NCI-H1417 treated with DMSO at 0.1 percent for 48 hours (cell line): ENCODE data around the gene ITGA11.

Experiments used
- DNase-seq: peaks from one replicate; lab custom pipeline; 2025; lab: John Stamatoyannopoulos, UW

The ITGA11 gene

DNA sequence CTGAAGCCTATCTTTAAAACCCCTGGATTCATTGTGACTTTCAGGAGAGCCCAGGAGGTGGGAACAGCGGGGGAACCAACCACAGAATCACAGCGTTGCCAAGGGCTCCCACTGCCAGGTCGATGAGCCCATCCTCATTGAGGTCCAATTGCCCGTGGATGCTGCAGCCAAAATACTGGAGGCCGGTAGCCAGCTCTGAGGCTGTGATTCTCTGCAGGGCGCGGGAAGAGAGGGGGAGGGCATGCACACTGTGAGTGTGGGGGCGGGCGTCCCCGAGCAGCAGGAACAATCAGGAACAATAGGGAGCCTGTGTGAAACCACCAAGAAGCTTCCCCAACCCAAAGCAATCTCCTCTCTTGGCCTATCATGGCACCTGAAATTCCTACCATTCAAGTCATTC, 101.1 kb downstream of the ITGA11 start:
- no peak for DNase-seq

DNA sequence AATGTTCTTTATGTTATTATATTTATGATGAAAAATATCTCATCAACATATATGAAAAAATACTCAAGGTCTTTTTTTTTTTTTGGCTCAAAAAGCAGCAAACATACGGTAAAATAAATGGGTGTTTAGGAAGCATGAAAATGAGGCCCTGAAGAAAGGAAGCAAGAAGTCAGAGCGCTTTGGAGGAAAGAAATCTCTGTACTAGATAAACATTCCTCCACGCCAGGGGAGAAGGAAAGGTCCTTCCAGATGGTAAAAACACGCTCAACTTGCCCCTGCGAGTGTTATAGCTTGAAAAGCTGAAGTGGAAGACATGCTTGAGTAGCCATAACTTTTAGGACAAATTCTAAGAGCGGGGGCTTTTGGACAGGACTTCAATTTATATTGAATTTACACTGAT, 101.5 kb downstream of the ITGA11 start:
- no peak for DNase-seq

DNA sequence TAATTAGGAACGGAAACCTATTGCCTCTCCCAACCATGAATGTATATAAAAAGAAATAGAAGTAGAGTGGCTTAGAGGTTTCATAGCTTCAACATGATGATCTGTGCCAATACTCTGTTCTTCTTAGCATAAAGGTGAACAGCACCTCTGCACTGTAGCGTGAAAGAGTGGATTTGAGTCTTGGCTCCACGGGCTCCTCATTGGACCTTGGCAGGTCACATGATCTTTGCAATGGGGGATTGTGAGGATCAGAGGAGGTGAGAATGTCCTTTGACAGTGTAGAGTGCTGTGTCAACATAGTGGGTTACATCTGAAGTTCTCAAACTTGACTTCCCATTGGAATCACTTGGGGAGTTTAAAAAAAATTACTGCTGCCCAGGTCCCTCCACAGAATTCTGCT, 103.0 kb downstream of the ITGA11 start:
- DNase-seq = no peak

DNA sequence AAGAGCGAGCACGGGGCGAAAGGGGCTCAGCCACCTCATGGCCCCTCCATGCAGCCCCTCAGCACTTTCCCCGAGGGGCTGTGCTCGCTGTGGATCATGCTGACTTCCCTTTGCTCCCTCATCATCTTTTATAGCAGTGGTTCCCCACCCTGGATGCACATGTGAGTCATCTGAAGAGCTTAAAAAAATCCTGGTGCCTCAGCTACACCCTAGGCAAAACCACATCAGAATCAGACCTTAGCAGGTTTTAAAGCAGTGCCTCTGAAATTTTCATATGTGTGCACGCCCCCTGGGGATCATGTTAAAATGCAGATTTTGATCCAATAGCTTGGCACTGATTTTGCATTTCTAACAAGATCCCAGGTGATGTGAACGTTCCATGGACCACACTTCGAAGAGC, 103.5 kb downstream of the ITGA11 start:
- no peak for DNase-seq

DNA sequence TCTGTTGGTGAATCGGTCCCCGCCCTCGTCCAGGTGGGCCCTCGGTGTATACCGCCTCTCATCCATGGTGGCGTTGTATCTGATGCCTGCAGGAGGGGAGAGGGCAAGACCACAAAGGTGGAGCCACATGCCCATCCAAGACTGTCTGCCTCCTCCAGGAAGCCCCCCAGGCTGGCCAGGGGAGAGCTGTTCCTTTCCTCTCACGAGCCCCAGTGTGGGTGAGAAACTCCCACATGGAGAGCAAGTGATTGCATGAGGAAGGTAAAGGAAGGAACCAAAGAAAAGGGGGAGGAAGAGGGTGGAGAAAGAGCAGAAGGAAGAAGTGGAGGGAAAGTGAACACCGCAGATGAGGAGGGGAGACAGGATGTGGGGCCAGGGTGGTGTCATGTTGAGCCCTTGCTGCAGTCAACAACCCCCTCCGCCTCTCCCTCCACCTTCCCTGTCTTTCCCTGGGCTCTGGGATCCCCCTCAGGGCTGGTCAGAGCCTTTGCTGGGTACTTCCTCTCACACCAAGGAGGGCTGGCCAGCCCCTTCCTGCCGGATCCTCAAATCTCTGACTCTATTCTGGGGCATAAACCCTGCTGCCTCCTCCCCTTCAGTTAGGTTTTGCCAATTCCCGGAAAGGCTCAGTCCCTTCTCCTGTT, 105.1 kb downstream of the ITGA11 start:
- no peak for DNase-seq

DNA sequence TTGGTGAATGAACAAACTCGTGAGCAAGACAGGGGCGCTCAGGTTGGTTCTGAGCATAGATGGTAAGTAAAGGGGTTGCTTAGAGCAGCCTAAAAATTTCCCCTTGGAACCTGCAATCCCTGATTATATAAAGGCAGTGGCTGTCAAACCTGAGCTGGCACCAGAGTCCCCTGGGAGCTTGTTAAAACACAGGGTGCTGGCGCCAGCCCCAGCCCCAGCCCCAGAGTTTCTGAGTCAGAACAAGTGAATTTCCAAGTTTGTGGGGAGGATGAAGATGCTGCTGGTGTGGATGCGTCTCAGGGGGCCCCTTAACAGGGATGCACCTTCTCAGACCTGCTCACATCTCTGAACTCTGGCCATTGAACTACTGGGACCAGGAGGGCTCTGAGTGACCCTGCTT, 106.2 kb downstream of the ITGA11 start:
- no peak for DNase-seq

DNA sequence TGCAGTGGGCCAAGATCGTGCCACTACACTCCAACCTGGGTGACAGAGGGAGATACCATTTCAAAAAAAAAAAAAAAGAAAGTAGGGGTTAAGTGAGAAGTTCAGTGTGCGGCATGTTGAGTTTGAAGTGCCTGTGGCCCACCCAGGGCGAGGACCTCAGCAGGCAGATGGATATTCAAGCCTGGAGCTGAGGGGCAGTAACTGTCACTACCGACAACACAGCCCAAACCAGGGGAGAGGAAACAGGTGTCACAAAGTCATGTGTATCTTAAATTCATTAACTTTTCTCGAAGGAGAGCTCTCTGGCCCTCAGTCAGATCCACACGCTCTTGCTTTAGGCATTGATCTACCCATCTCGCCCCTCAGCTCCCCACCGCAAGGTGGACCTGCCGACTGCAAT, 109.2 kb downstream of the ITGA11 start:
- DNase-seq = no peak

DNA sequence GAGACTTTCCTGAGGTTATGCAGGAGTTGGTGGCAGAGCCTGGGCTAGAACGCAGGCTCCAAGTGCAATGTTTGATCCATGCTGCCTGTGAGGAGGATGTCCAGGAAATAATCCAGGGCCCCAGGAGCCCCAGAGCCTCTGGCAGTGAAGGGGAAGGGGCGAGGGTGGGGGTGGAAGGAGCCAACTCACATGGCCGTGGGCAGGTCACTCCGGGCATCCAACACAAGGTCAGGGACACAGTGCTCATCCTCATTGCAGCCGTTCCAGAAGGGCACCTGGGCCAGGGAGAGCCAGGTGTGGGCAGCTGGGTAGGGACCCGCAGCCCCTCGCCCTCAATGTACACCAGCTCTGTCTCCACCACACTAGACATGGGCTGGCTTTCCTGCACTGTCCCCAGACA, 110.7 kb downstream of the ITGA11 start:
- DNase-seq = no peak

DNA sequence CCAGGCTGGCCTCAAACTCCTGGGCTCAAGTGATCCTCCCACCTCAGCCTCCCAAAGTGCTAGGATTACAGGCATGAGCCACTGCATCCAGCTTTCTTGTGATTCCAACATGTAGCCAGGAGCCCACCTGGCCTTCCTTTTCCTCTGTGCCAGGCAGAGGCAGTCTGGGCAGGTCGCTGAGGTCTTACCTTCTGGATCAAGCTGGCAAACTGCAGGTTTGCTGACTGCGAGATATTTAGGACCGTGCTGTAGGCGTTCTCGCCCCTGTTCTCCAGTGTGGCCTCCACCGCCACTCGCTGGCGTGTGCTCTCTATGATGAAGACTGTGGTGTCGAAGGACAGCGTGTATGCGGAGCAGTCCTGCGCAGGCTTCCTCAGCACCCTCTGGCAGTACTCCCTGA, 112.0 kb downstream of the ITGA11 start:
- no peak for DNase-seq

DNA sequence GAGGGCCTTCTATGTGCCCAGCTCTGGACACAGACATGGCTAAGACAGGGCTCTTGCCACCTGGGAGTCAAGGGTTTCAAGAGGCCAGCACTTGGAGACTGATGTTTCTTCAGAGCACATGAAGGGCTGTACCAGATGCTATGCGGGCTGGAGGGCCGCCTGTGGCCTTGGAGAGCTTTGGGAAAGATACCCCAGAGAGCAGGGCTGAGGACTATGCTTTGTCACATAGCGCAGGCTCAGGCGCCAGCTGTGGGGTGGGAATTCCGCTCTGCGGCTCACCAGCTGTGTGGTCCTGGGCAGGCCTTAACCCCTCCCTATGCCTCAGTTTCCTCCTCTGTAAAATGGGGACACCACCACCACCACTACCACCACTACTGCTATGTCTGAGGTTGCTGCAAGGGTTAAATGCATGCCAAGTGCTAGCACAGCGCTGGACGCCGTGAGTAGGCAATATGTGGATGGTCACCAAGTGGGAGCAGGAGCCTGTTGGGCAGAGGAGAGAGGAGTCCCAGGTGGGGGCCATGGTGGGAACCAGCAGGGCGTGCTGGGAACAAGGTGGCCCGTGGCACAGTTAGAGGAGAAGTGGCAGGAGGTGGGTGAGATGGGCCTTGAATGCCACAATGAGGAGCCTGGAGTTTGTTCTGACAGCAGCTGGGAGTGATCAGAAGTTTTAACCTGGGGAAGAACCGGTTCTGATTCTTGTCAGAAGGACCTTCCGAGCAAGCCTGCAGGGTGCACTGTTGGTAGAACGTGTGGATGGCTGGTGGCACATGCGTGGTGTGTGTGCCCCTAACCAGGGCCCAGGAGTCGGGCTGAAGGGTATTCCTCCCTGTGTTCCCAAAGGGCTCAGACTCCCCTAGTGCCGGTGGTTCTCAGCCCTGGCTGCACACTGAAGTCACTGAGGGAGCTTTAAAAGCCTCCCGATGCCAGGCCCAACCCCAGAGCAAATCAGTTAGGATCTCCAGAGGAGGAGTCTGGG, 112.7 kb downstream of the ITGA11 start:
- no peak for DNase-seq

DNA sequence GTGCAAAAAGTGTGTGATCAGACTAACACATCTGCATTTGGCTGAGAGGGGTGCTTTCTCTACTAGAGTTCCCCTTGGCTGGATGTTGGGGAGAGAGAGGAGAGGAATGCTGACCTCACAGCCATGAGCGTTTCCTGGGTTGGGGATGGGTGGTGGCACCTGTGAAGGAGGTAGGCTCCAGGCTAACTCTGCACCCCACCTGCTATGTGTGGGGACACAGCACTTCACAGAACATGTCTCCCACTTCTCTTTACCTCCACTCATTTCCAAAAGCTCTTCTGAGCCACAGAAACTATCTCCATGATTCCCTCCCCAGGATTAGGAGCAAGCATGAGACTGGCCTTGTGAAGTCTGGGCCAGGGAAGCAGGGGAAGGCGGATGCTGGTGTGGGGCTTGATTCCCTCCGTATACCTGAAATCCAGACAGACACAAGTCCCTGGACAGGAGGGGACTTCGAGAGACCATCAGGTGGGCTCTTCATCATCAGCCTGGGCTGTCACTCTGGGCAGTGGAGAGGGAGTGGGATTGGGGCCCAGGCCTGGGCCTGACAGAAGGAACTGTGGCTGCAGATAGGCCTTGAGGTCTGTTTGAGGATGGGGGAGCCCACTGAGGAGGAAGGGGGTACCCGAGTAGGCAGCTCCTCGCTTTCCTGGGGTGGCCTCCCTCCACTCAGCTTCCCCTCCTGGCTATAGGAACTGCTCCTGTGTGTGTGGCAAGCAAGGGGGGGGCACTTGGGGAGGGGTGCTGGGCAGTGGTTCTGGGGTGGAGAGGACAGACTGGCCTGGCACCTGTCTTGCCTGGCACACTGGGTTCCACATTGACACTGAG, 113.7 kb downstream of the ITGA11 start:
- no peak for DNase-seq

DNA sequence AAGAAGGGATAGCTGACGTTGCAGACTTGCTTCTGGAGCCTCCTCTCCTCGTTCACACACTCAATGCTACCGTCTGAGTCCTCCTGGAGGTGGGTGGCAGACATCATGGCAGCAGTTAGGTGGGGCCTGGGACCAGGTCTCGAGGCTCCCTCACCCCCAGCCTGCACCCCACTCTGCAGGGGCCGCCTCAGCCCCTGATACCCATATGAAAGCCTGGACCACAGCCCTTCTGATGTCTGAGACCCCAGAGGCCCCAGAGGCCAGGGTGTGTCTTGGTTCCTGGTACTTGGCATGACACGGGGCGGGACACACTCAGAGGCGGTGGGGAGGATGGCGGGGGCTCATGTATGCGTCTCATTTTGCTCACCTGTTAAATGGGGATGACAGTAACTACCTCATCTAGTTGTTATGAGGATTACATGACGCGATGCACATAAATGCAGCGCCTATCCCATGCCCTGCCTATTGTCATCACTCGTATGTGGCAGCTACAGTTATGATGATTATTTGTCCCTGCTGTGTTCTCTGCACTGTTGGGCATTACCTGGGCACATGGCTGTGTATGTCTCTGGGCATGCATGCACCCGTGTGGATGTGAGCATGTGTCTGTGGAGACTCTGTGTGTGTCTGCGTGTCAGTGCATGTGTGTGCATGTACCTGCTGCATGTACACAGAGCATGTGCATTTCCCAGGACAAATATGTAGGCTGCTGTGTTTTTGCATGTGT, 114.5 kb downstream of the ITGA11 start:
- DNase-seq = no peak

DNA sequence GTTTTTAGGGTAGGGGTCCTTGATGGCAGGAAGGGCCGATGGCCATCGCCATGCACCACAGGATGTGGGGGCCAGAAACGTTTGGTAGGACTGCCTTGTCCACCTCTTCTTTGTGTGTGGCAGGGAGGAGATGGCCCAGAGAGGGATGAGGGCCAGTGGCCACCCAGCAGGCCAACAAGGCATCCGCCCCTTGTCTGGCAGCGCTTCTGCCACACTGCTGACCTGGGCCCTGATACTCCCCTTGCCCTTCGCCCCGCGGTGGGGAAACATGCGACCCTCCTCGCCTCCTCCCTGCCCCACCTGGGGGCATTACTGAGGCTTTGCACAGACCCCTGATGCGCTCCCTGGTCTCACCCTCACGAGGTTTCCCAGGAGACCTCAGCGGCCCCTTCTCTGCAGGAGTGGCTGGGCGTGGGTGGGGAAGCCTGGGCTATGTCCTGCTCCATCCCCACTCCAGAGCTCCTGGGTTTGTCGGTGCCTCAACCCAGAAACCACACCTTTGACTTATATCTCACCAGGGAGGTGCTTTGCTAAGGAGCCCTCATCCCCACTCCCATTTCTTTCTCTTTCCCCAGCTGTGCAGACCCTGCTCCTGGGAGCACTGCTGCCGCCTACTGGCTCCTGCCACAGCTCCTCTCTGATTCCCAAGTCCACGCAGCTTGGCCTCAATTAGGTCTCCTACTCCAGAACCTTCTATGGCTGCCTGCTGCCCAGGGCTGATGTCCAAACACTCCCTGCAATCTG, 115.7 kb downstream of the ITGA11 start:
- no peak for DNase-seq

DNA sequence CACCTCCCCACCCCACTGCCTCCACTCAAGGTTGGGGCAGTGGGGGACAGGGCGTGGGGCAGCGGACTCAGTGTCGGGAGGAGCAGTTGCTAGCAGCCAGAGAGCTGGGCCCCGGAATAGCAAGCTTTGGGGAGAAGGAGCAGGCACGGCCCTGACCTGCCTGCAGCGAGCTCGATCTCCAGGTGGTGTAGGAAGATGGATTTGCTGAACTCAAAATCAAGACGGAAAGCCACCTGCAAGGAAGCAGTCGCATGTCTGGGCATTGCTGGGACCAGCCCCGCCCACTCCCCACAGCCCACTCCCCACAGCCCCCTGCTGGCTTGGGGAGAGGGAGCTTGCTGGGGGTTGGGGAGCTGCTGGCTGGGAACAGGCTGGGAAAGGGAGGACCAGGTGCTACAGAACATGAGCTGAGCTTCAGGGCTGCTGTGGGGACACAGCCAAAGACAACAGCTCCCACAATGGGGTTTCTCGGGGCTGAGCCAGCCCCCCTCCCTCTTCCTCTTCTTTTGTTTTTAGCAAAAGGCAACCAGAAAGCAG, 116.4 kb downstream of the ITGA11 start:
- DNase-seq = no peak

DNA sequence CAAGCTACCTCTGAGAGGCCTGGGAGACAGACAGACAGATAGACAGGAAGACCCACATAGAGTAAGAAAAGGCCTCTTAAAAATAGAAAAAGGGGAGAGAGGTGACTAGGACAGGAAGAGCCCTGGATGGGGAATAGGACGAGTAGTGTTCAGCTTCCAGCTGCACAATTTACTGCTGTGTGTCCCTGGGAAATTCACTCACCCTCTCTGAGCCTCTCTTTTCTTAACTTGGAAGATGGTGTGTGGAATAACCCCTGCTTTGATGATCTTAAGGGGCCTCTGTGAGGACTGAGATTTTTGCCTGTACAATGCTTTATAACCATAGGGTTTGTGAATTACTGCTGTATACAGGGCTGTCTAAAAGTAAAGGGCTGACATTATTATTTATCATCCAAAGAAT, 116.9 kb downstream of the ITGA11 start:
- no peak for DNase-seq

DNA sequence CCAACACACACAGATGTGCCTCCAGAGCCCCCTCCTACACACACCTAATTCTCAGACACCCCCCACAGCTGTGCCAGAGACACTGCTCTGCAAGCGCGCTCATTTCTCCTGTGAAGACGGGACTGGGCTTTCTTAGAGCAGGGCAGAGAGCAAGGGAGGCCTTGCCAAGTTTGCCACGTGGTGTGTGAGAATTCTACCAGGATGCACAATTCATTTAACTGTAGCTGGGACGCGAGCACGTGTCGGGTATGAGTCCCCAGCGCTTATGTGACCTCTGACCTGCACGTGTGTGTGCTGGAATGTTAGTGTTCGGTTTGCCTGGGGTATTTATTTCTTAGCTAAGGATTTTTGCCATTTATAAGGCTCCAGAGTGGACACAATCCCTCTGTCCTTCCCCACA, 117.4 kb downstream of the ITGA11 start:
- DNase-seq = no peak

DNA sequence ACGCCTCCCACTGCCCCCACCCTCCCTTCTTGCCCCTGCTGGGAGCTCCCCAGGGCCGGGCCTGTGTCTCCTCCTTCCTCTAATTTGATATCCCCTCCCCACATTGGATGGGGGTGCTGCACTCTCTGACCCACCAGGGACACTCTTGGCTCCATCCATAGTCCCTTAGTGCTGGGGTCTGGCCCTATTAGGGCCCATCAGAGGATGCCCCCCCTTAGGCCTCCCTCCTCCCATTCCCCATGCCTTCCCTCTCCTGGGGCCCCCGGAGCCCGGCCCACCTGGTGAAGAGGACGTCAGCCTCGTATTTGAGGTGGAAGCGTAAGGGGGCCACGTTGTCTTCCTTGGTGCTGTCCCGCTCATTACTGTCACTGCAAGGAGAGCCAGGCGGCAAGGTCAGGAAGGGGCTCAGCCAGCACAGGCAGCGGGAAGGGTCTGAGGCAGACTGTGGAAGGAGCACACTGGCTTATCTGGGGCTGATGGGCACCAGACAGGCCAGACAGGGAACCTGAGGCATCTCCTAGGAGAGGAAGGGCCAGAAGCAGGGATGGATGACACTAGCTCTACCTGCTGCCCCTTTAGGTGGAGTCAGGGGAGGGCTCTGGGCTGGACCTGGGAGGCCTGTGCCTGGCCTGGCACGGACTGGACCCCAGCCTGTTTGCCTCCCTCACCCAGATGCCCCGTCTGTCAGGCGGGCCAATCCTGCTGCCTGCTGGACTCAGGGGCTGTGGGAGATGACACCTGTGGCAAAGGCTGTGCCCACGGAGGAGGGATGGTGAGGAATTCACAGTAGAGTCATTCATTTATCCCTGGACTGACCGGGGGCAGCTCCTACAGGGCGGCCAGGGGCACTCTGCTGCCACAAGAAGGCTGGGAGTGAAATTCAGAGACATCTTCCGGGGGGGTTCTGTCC, 118.2 kb downstream of the ITGA11 start:
- no peak for DNase-seq

DNA sequence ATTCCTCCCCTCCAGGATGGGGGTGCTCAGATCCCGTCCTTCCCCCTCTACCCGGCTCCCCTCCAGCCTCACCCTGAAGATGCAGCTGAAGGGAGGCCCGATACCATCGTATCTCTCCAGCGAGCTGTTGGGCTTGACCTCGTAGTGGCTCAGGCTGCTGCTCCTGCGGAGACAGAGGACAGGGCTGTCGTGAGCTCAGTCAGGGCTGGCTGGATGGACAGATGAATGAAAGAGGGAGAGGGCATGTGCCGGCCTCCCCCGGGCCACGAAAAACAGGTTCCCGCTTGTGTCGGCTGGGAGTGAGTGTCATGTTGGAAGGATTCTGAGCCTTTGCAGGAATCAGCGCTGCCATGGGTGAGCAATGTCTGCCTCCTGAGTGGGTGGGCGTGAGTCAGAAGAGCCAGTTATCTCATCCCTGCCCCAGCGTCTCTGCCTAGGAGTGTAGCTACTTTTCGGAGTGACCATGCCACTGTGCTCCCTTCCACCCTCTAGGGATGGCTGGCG, 119.2 kb downstream of the ITGA11 start:
- no peak for DNase-seq

DNA sequence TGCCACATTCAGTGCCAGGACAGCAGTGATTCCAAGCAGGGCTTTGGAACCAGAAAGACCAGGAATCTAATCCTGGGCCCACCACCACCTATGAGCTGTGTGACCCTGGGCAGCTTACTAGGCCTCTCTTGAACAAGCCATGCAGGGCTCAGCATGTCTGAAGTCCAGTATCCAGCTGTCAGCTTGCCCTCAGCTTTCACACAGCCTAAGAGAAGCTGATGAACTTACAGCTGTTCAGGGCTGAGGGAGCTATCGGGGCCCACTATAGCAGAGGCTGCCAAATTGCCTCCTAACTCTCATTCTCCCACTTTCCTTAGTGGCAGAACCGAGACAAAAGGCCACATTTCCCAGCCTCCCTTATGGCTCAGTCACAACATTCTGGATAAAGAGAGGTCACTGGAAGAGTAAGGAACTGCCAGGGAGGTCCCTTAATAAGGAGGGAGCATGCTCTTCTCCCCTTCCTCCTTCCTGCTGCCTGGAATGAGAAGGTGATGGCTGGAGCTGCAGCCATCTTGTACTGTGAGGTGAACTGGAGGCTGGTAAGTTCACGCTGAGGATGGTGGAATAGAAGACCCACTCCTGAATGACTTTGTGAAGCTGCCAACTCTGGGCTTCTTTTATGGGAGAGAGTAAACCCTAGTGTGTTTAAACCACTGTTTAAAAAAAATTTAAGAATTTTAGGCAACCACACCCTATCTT, 120.0 kb downstream of the ITGA11 start:
- DNase-seq = no peak
